HG03095 (cell line): Measurements from ENCODE around the gene CUZD1.
"Not testable (repeated sequence)": the region's sequence is repeated elsewhere in the genome, so short reads cannot be mapped to it uniquely, and the experiment has no call there.

Source experiments
- ATAC-seq: cut with Tn5 transposase; IDR thresholded peaks from one replicate; pipeline ENCODE4 v1.9.1; 2021; ENCODE audit warnings: moderate library complexity; ENCODE audit not compliant: unreplicated experiment

The CUZD1 gene

GRCh38 chr10:122845783-122846332, at the start of gene CUZD1:
TSS of gene CUZD1 (minus strand) at chr10:122845857. CDS start at chr10:122845843, 14 bp downstream.
- ATAC-seq = no peak

GRCh38 chr10:122894261-122894944, 48.7 kb upstream of the CUZD1 start:
- no peak for ATAC-seq

- no peak for ATAC-seq
Observed at GRCh38 chr10:122884166-122884565, 38.5 kb upstream of the CUZD1 start.

- no peak for ATAC-seq
Observed at GRCh38 chr10:122882766-122883165, 37.1 kb upstream of the CUZD1 start.

- peak; percentile 70 for ATAC-seq
Observed at GRCh38 chr10:122879339-122880273, 33.9 kb upstream of the CUZD1 start, which contains the start of gene FAM24B. TSS of gene FAM24B (minus strand) at chr10:122879581. CDS start at chr10:122850515, 29,066 bp downstream.

GRCh38 chr10:122878799-122879338, 33.2 kb upstream of the CUZD1 start:
- ATAC-seq = no peak

- ATAC-seq = no peak
Observed at GRCh38 chr10:122877264-122877663, 31.6 kb upstream of the CUZD1 start.

GRCh38 chr10:122876467-122876855, 30.8 kb upstream of the CUZD1 start:
- ATAC-seq = no peak

- ATAC-seq = no peak
Observed at GRCh38 chr10:122875843-122876466, 30.3 kb upstream of the CUZD1 start.

- ATAC-seq = not testable (repeated sequence)
Observed at GRCh38 chr10:122871947-122872346, 26.3 kb upstream of the CUZD1 start.

GRCh38 chr10:122868768-122869167, 23.1 kb upstream of the CUZD1 start:
- ATAC-seq = not testable (repeated sequence)

- not testable (repeated sequence) for ATAC-seq
Observed at GRCh38 chr10:122866757-122867482, 21.3 kb upstream of the CUZD1 start.

GRCh38 chr10:122864901-122865300, 19.2 kb upstream of the CUZD1 start:
- no peak for ATAC-seq

- ATAC-seq = no peak
Observed at GRCh38 chr10:122864194-122864592, 18.5 kb upstream of the CUZD1 start.

- ATAC-seq = no peak
Observed at GRCh38 chr10:122863216-122864193, 17.8 kb upstream of the CUZD1 start.

GRCh38 chr10:122861711-122862161, 16.1 kb upstream of the CUZD1 start:
- no peak for ATAC-seq

GRCh38 chr10:122859527-122859926, 13.9 kb upstream of the CUZD1 start:
- no peak for ATAC-seq

- ATAC-seq = not testable (repeated sequence)
Observed at GRCh38 chr10:122858042-122858441, 12.4 kb upstream of the CUZD1 start.

- no peak for ATAC-seq
Observed at GRCh38 chr10:122856902-122857301, 11.2 kb upstream of the CUZD1 start.
